Upper lobe of left lung (tissue), 6 donors: ENCODE results near the gene RARB. TPM values are rescaled to one million over a fixed set of nuclear protein-coding genes. Genes with fewer than 3 reads are reported as not detected.
A peak's percentile ranks its signal among the peaks of the same experiment; 100 is the strongest.

Source experiments
- ATAC-seq, 2 donors: fragments of 200-7000 bp; cut with Tn5 transposase; one replicate each; pipeline ENCODE4 v1.9.1; 2022; ENCODE audit warnings: mild to moderate bottlenecking in 2 of 2, moderate library complexity in 2 of 2; ENCODE audit not compliant: low FRiP score in 2 of 2
- DNase-seq, 2 donors: peaks; one replicate each; pipeline ENCODE4 v3.0.0-alpha.2; 2019 to 2020
- H3K27ac ChIP-seq, 4 donors: fragments of 200-600 bp; sonication (generic); one replicate each; pipeline ENCODE4 v1.5.1; 2016 to 2019
- H3K27me3 ChIP-seq, 4 donors: fragments of 200-600 bp; sonication (generic); one replicate each; pipeline ENCODE4 v1.5.1; 2017 to 2019
- H3K36me3 ChIP-seq, 4 donors: fragments of 200-600 bp; sonication (generic); one replicate each; pipeline ENCODE4 v1.5.1; 2016 to 2019
- H3K4me1 ChIP-seq, 4 donors: fragments of 200-600 bp; sonication (generic); one replicate each; pipeline ENCODE4 v1.5.1; 2018 to 2019
- H3K4me3 ChIP-seq, 4 donors: fragments of 200-600 bp; sonication (generic); one replicate each; pipeline ENCODE4 v1.5.1; 2017 to 2019; ENCODE audit warnings: mild to moderate bottlenecking in 2 of 4, moderate library complexity in 1 of 4
- H3K9me3 ChIP-seq, 4 donors: fragments of 200-600 bp; sonication (generic); one replicate each; pipeline ENCODE4 v1.5.1; 2018 to 2019
- EP300 ChIP-seq, 4 donors: sonication (generic); formaldehyde crosslinking; IDR thresholded peaks; one replicate each; pipeline ENCODE4 v1.5.1; 2017; ENCODE audit warnings: antibody characterized with exemption in 4 of 4, control low read depth in 2 of 4
- POLR2A ChIP-seq, 4 donors: fragments of 450-650 bp; IDR thresholded peaks; one replicate each; pipeline ENCODE4 v1.5.1; 2016 to 2017; ENCODE audit warnings: antibody characterized with exemption in 4 of 4, mild to moderate bottlenecking in 2 of 4
- POLR2AphosphoS5 ChIP-seq, 2 donors: sonication (generic); formaldehyde crosslinking; IDR thresholded peaks; one replicate each; pipeline ENCODE4 v1.5.1; 2017; ENCODE audit warnings: antibody characterized with exemption in 2 of 2
- WGBS, 2 donors: methylation state at CpG; one replicate each; pipeline ENCODE4 v1.1.5; 2017 to 2018; 5-methylcytosine and 5-hydroxymethylcytosine counted together
- total RNA-seq, 6 donors: library from RNA; depleted of rRNA in 4 of 6; stranded (reverse); fragments of >200 nt in 4 of 6; gene quantifications; one replicate each; pipeline versions ENCODE4 v1.1.0 to v1.2.1, GENCODE V29; 2016 to 2021
- TF ChIP-seq, protein P1 (sequence below), 6 experiments: fragments of 450-650 bp in 4 of 6; fragments of 200-600 bp in 2 of 6; sonication (generic) in 2 of 6; IDR thresholded peaks; one replicate each; pipeline ENCODE4 v1.5.1; 2016 to 2019; ENCODE audit warnings: antibody characterized with exemption in 6 of 6
- donor health status: DM: no; HTN: no; CAD: no; lungs with moderate emphysema.
- donor health status: DM: no; HTN: yes; CAD: no; lungs with severe emphysema.

The RARB gene
- total RNA-seq, 6 donors from 2014 or later, result 3.9 to 15.4 (median 6.4) TPM

- H3K9me3 ChIP-seq, result no peaks in the 10 kb centered on the region
- TF ChIP-seq POLR2AphosphoS5 (IDR thresholded peaks at IDR 0.05), result no peak
- TF ChIP-seq, protein P1, sequence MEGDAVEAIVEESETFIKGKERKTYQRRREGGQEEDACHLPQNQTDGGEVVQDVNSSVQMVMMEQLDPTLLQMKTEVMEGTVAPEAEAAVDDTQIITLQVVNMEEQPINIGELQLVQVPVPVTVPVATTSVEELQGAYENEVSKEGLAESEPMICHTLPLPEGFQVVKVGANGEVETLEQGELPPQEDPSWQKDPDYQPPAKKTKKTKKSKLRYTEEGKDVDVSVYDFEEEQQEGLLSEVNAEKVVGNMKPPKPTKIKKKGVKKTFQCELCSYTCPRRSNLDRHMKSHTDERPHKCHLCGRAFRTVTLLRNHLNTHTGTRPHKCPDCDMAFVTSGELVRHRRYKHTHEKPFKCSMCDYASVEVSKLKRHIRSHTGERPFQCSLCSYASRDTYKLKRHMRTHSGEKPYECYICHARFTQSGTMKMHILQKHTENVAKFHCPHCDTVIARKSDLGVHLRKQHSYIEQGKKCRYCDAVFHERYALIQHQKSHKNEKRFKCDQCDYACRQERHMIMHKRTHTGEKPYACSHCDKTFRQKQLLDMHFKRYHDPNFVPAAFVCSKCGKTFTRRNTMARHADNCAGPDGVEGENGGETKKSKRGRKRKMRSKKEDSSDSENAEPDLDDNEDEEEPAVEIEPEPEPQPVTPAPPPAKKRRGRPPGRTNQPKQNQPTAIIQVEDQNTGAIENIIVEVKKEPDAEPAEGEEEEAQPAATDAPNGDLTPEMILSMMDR (IDR thresholded peaks at IDR 0.05), result no peak
- TF ChIP-seq POLR2A (IDR thresholded peaks at IDR 0.05), result no peak
- no peak for TF ChIP-seq EP300 (IDR thresholded peaks at IDR 0.05)
- ATAC-seq, result no peak
- no peaks in the 10 kb centered on the region for H3K4me1 ChIP-seq
- DNase-seq, result no peak
- H3K27ac ChIP-seq, result no peak overlapping the region
- H3K27me3 ChIP-seq, result no peaks in the 10 kb centered on the region
- WGBS, 2 donors, result 96 to 98% methylated on average over 7 of the region's 7 CpGs
- peaks cover 0 to 4% (median 0%) of the 10 kb centered on the region in 4 donors for H3K36me3 ChIP-seq
- H3K4me3 ChIP-seq, result no peak overlapping the region
These were observed 153.3 kb downstream of the RARB start for GRCh38 chr3:25581335-25581734.

DNA sequence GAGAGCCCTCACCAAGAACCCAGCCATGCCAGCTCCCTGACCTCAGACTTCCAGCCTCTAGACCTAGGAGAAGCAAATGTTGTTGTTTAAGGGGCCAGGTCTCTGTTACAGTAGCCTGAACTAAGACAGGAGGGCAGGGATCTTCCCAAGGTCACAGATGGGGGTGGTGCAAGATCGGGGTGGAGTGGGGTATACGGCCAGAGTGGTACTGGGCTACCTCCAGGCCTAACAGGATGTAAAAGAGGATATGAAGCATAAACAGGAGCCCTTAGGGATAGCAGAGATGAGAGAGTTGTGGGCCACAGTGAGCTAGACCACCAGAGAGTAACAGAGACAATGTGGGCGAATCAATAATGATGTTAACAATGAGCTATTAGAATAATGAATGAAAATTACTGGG is 153.8 kb downstream of the RARB start:
- H3K27me3 ChIP-seq, result no peaks in the 10 kb centered on the region
- no peaks in the 10 kb centered on the region for H3K9me3 ChIP-seq
- ATAC-seq (no peak), DNase-seq (no peak)
- no peaks in the 10 kb centered on the region for H3K4me1 ChIP-seq
- peaks cover 0 to 4% (median 0%) of the 10 kb centered on the region in 4 donors for H3K36me3 ChIP-seq
- H3K27ac ChIP-seq, result no peak overlapping the region
- TF ChIP-seq, protein P1 (IDR thresholded peaks at IDR 0.05), result no peak
- TF ChIP-seq EP300 (IDR thresholded peaks at IDR 0.05) (no peak), POLR2A (IDR thresholded peaks at IDR 0.05) (no peak), POLR2AphosphoS5 (IDR thresholded peaks at IDR 0.05) (no peak)
- whole genome bisulfite sequencing, 2 donors, result 78 to 85% methylated on average over 3 of the region's 3 CpGs
- no peak overlapping the region for H3K4me3 ChIP-seq

GRCh38 chr3:25582242-25582641 is 154.2 kb downstream of the RARB start:
- H3K9me3 ChIP-seq, result no peaks in the 10 kb centered on the region
- H3K36me3 ChIP-seq, result peaks cover 0 to 4% (median 0%) of the 10 kb centered on the region in 4 donors
- ATAC-seq (no peak), DNase-seq (no peak)
- no peaks in the 10 kb centered on the region for H3K4me1 ChIP-seq
- 73 to 82% methylated on average over 2 of the region's 2 CpGs for WGBS, 2 donors
- H3K4me3 ChIP-seq, result no peak overlapping the region
- TF ChIP-seq POLR2AphosphoS5 (IDR thresholded peaks at IDR 0.05) (no peak), EP300 (IDR thresholded peaks at IDR 0.05) (no peak), POLR2A (IDR thresholded peaks at IDR 0.05) (no peak)
- TF ChIP-seq, protein P1 (IDR thresholded peaks at IDR 0.05), result no peak
- no peaks in the 10 kb centered on the region for H3K27me3 ChIP-seq
- H3K27ac ChIP-seq, result no peak overlapping the region

DNA sequence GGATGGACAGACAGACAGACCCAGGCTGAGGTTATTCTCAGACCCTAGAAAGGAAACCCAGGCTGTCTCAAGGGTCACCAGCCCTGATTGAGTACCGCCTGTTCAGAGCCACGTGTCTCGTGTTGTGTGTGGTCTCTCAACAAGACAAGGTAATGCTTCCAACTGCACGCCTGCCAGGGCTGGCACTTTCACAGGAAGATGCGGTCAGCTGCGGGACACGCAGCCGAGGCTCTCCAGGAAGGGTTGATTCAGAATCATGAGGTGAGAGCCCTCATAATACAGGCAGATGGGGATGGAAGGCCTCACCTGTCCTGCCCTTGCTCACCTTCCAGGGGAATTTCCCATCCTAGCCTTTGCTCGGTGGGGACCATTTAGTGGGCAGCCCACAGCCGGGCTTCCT is 155.3 kb downstream of the RARB start:
- no peak overlapping the region for H3K4me3 ChIP-seq
- WGBS, 2 donors, result 90 to 91% methylated on average over 10 of the region's 10 CpGs
- TF ChIP-seq EP300 (IDR thresholded peaks at IDR 0.05), result no peak
- TF ChIP-seq POLR2A (IDR thresholded peaks at IDR 0.05), result no peak
- TF ChIP-seq POLR2AphosphoS5 (IDR thresholded peaks at IDR 0.05), result no peak
- TF ChIP-seq, protein P1 (IDR thresholded peaks at IDR 0.05), result no peak
- ATAC-seq, result no peak
- H3K4me1 ChIP-seq, result no peaks in the 10 kb centered on the region
- H3K36me3 ChIP-seq, result peaks cover 0 to 4% (median 0%) of the 10 kb centered on the region in 4 donors
- peak in 1 of 2 donors; percentile 30 for DNase-seq
- no peak overlapping the region for H3K27ac ChIP-seq
- no peaks in the 10 kb centered on the region for H3K9me3 ChIP-seq
- no peaks in the 10 kb centered on the region for H3K27me3 ChIP-seq

DNA sequence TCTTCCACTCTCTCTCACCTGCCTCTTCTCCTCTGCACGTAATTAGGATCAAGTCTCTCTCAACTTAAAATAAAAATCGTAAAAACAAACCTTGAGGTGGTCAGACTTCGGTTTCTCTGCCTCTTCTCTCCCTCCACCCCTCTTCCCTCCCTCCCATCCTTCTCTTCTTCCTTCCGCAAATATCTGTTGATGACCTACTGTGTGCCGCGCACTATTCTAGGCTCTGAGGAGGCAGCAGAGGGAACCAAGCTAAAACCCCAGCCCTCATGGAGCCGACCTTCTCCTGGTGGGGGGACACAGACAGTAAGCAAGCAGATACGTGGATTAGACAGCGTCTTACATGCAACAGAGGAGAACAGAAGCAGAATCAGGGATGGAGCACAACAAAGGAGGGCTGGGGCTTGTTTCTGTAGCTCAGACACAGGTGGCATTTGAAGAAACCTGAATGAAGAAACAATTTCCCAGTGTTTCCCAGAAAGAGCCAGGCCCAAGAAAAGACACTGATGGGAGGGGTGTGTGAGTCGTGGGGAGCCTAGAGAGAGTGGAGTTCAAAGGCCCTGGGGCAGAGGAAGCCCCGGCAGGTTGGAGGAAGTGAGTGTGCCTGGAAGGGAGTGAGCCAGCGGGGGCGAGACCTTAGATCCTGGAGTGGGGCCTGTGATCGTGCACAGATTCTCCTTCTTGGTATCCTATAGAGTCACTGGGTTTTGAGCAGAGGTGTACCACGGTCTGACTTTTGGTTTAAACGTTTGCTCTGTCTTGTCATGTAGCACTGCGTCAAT is 156.1 kb downstream of the RARB start:
- 85 to 89% methylated on average over 17 of the region's 17 CpGs for WGBS, 2 donors
- Histone ChIP-seq H3K36me3 (peaks cover 0 to 4% (median 0%) of the 10 kb centered on the region in 4 donors), H3K4me3 (no peak overlapping the region), H3K4me1 (no peaks in the 10 kb centered on the region), H3K27me3 (no peaks in the 10 kb centered on the region), H3K27ac (no peak overlapping the region), H3K9me3 (no peaks in the 10 kb centered on the region)
- no peak for TF ChIP-seq POLR2A (IDR thresholded peaks at IDR 0.05)
- TF ChIP-seq, protein P1 (IDR thresholded peaks at IDR 0.05), result no peak
- no peak for TF ChIP-seq POLR2AphosphoS5 (IDR thresholded peaks at IDR 0.05)
- no peak for TF ChIP-seq EP300 (IDR thresholded peaks at IDR 0.05)
- ATAC-seq, result no peak
- DNase-seq, result no peak
